PFSK-1 (cell line): ENCODE results near the gene FBN1.

Source experiments
- POLR2AphosphoS5 ChIP-seq: IDR thresholded peaks from 2 replicates; pipeline ENCODE4 v1.6.1; 2012; ENCODE audit warnings: low read depth, mild to moderate bottlenecking, control low read depth, low read length, moderate library complexity
- TAF1 ChIP-seq: IDR thresholded peaks from 2 replicates; pipeline ENCODE4 v1.6.1; 2012; ENCODE audit warnings: low read length, control low read depth, borderline replicate concordance; ENCODE audit not compliant: insufficient read depth
- TF ChIP-seq, protein P1 (sequence below), 2 experiments: IDR thresholded peaks; 2 replicates each; pipeline versions ENCODE4 v1.6.1 to v1.8.0; 2011 to 2012; ENCODE audit warnings: low read depth in 2 of 2, low read length in 2 of 2, control low read depth in 1 of 2, inconsistent platforms in 1 of 2, mild to moderate bottlenecking in 1 of 2, moderate library complexity in 1 of 2; ENCODE audit not compliant: insufficient read depth in 1 of 2

DNA sequence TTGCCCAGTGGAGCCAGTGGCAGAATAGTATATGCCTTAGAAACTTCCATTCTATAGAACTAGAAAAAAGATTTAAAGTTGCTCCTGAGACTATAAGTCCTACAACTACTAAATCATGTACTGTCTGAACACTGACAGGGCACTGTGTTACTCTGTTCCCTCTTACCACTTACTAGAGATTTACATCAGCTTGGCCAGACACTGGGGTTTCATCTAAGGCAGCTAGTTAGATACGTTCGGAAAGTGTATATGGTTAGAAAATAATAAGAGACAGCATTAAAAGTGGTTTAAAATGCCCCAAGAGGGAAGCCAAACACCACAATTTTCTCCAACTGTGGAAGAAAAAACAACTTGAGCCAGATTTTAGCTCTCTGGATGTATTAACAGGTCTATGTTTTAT, 97.1 kb downstream of the FBN1 start:
- TF ChIP-seq TAF1: no peak
- no peak for TF ChIP-seq POLR2AphosphoS5
- TF ChIP-seq, protein P1, sequence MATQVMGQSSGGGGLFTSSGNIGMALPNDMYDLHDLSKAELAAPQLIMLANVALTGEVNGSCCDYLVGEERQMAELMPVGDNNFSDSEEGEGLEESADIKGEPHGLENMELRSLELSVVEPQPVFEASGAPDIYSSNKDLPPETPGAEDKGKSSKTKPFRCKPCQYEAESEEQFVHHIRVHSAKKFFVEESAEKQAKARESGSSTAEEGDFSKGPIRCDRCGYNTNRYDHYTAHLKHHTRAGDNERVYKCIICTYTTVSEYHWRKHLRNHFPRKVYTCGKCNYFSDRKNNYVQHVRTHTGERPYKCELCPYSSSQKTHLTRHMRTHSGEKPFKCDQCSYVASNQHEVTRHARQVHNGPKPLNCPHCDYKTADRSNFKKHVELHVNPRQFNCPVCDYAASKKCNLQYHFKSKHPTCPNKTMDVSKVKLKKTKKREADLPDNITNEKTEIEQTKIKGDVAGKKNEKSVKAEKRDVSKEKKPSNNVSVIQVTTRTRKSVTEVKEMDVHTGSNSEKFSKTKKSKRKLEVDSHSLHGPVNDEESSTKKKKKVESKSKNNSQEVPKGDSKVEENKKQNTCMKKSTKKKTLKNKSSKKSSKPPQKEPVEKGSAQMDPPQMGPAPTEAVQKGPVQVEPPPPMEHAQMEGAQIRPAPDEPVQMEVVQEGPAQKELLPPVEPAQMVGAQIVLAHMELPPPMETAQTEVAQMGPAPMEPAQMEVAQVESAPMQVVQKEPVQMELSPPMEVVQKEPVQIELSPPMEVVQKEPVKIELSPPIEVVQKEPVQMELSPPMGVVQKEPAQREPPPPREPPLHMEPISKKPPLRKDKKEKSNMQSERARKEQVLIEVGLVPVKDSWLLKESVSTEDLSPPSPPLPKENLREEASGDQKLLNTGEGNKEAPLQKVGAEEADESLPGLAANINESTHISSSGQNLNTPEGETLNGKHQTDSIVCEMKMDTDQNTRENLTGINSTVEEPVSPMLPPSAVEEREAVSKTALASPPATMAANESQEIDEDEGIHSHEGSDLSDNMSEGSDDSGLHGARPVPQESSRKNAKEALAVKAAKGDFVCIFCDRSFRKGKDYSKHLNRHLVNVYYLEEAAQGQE (IDR thresholded peaks at IDR 0.05; ENCODE audit: insufficient read depth in 1 of 2, low read depth in 2 of 2, low read length in 2 of 2): no peak
